MCF 10A (cell line): ENCODE measurements around the gene GPRIN1. TPM values are rescaled to one million over a fixed set of nuclear protein-coding genes. Genes with fewer than 3 reads are reported as not detected.
A peak's percentile ranks its signal among the peaks of the same experiment; 100 is the strongest.

Source experiments
- BruUV-seq: library from RNA; stranded (reverse); fragments of 400-500 nt; replicated peaks from 2 replicates; lab custom pipeline; 2021; lab: Mats Ljungman, UMichigan
- CTCF ChIA-PET: fragments of 300-600 bp; sonication (Branson Sonifier 250); formaldehyde crosslinking; extraction: SDS; loops from one replicate; lab custom pipeline; 2021; ENCODE audit warnings: antibody characterized with exemption, inconsistent platforms; lab: Yijun Ruan, JAX
- POLR2A ChIA-PET: fragments of 300-600, 350-650 bp; sonication (Branson Sonifier 250); formaldehyde crosslinking; extraction: SDS; loops from one replicate; lab custom pipeline; 2020; ENCODE audit warnings: antibody characterized with exemption, inconsistent platforms; lab: Yijun Ruan, JAX
- DNase-seq: peaks from one replicate; pipeline ENCODE4 v3.0.0-alpha.2; 2018; ENCODE audit not compliant: unreplicated experiment
- H3K27ac Mint-ChIP-seq: one replicate; pipeline ENCODE4 v1.8.0; 2022; ENCODE audit warnings: mild to moderate bottlenecking, low read depth, mixed read lengths; ENCODE audit not compliant: unreplicated experiment
- H3K27me3 Mint-ChIP-seq: one replicate; pipeline ENCODE4 v1.8.0; 2022; ENCODE audit warnings: mixed read lengths; ENCODE audit not compliant: insufficient read depth, unreplicated experiment
- H3K36me3 Mint-ChIP-seq: one replicate; pipeline ENCODE4 v1.8.0; 2022; ENCODE audit warnings: mild to moderate bottlenecking, moderate library complexity, mixed read lengths; ENCODE audit not compliant: insufficient read depth, unreplicated experiment
- H3K4me1 Mint-ChIP-seq: one replicate; pipeline ENCODE4 v1.8.0; 2022; ENCODE audit warnings: mixed read lengths; ENCODE audit not compliant: insufficient read depth, unreplicated experiment
- H3K4me3 Mint-ChIP-seq: one replicate; pipeline ENCODE4 v1.8.0; 2022; ENCODE audit warnings: mild to moderate bottlenecking, moderate library complexity, mixed read lengths; ENCODE audit not compliant: unreplicated experiment
- H3K9me3 Mint-ChIP-seq: one replicate; pipeline ENCODE4 v1.8.0; 2022; ENCODE audit warnings: mixed read lengths; ENCODE audit not compliant: unreplicated experiment
- intact Hi-C: fragments of 100-400 bp; cut with micrococcal nuclease; formaldehyde crosslinking; loops from 2 replicates; pipeline ENCODE4 v1.14.1; 2022
- total RNA-seq: library from RNA; stranded (reverse); gene quantifications from 2 replicates; pipeline ENCODE4 v1.2.3, GENCODE V29; 2022
- TF ChIP-seq, protein P1 (sequence below): fragments of 200-600 bp; IDR thresholded peaks from one replicate; pipeline ENCODE4 v1.8.0; 2022; ENCODE audit warnings: antibody characterized with exemption, mild to moderate bottlenecking; ENCODE audit not compliant: unreplicated experiment

GPRIN1 gene
- total RNA-seq, 1 experiment from 2014 or later = 3.0 TPM

DNA sequence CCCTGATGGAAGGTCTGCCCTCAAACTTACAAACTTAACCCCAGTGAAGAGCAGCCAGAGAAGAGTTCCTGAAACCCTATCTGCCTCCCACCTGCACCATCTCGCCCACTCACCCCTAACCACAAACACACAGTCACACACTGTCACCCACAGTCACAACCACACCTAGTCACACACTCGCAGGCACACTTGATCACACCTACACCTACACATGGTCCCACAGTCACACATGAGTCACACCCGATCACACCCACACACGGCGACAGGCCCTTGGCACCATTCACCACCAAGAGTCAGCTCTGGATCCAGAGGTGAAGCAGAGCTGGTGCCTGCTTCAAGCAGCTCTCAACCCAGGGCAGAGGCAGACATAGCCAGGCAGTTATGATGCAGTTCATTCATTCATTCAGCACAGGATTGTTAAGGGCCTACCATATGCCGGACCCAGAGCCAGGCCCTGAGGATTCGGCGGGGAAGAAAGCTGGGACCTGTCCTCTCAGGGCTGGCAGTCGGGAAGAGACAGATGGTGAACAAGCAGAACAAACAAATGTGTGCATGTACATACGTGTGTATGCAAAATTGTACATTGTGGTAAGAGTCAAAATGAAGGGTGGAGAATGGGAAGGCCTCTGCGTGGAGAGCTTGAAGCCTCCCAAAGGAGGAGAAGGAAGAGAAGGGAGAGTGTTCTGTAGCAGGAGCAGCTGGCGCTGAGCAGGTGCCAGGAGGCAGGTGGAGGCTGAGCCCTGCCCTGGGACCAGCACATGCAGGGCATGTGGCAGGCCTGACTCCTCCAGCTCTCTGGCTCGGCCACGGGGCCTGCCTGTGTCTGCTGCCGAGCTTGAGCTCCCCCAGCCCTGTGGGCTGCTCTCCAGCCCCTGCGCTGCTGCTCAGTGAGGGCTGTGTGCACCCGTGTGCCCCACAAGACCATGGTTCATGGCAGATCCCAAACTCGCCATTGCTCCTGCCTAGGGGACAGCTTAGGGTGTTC, 43.7 kb upstream of the GPRIN1 start:
- H3K4me1 Mint-ChIP-seq = peaks cover 26% of the 10 kb centered on the region
- no peak overlapping the region for H3K4me3 Mint-ChIP-seq
- intact Hi-C loops = no loop called here
- H3K27ac Mint-ChIP-seq = peak overlapping the region; percentile 17
- TF ChIP-seq, protein P1, sequence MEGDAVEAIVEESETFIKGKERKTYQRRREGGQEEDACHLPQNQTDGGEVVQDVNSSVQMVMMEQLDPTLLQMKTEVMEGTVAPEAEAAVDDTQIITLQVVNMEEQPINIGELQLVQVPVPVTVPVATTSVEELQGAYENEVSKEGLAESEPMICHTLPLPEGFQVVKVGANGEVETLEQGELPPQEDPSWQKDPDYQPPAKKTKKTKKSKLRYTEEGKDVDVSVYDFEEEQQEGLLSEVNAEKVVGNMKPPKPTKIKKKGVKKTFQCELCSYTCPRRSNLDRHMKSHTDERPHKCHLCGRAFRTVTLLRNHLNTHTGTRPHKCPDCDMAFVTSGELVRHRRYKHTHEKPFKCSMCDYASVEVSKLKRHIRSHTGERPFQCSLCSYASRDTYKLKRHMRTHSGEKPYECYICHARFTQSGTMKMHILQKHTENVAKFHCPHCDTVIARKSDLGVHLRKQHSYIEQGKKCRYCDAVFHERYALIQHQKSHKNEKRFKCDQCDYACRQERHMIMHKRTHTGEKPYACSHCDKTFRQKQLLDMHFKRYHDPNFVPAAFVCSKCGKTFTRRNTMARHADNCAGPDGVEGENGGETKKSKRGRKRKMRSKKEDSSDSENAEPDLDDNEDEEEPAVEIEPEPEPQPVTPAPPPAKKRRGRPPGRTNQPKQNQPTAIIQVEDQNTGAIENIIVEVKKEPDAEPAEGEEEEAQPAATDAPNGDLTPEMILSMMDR = no peak
- CTCF ChIA-PET = interaction anchor here (0.9 to 1.2 kb wide), 2 partner anchors 239 to 460 kb away, joined by 3 to 8 read pairs; no protein-coding TSS in a partner anchor
- H3K9me3 Mint-ChIP-seq = no peaks in the 10 kb centered on the region
- POLR2A ChIA-PET = interaction anchor here (0.5 to 0.6 kb wide), 2 partner anchors 357 to 496 kb away, joined by 3 to 4 read pairs; no protein-coding TSS in a partner anchor
- BruUV-seq = no TSS peak
- no peaks in the 10 kb centered on the region for H3K27me3 Mint-ChIP-seq
- DNase-seq = no peak
- peaks cover 14% of the 10 kb centered on the region for H3K36me3 Mint-ChIP-seq

DNA sequence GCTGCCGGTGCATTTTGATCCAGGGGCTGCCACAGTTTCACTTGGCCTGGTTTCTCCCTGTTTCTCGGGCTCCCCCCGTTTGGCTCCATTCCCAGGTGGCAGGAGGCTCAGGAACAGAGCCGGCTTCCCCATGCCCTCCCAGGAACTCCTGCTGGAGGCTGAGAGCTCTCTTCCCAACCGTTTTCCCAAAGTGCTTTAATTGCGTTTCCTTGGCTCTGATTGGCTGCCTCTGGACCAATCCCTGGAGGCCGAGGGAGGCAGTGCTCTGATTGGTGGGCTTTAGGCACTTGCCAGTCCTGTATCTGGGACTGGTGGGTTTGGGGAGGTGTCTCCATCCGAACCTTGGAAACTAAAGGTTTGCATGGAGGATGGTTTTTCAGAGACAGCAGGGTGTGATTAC, 42.2 kb upstream of the GPRIN1 start:
- POLR2A ChIA-PET = interaction anchor here (0.7 to 1.6 kb wide), 2 partner anchors 236 to 289 kb away, joined by 3 to 4 read pairs; partner anchors contain the start of gene CLTB
- intact Hi-C loops = no loop called here
- no peaks in the 10 kb centered on the region for H3K9me3 Mint-ChIP-seq
- no peak overlapping the region for H3K4me3 Mint-ChIP-seq
- H3K27ac Mint-ChIP-seq = no peak overlapping the region
- H3K27me3 Mint-ChIP-seq = no peaks in the 10 kb centered on the region
- no TSS peak for BruUV-seq
- CTCF ChIA-PET = interaction anchor here (0.6 to 9.4 kb wide), 6 partner anchors 7 to 460 kb away, joined by 3 to 122 read pairs (median 4); no protein-coding TSS in a partner anchor
- DNase-seq = no peak
- TF ChIP-seq, protein P1 = no peak
- H3K4me1 Mint-ChIP-seq = peaks cover 32% of the 10 kb centered on the region
- H3K36me3 Mint-ChIP-seq = peaks cover under 1% of the 10 kb centered on the region

DNA sequence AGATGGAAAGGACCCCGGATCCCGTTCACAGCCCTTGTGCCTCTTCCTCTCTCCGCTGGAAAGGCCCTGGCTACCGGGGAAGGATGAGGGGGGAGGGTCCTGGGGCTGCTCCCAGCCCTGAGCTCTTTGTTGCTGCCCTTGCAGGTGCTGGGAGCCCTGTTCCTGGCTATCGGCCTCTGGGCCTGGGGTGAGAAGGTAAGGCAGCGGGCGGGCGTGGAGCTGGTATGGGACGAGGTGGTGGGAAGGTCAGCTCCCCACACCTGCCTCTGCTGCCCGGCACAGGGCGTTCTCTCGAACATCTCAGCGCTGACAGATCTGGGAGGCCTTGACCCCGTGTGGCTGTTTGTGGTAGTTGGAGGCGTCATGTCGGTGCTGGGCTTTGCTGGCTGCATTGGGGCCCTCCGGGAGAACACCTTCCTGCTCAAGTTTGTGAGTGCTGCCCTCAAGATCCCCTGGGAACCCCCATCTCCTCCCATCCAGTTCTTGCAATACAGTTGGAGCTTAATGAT, 41.6 kb upstream of the GPRIN1 start:
- H3K9me3 Mint-ChIP-seq = no peaks in the 10 kb centered on the region
- no TSS peak for BruUV-seq
- ChIA-PET POLR2A (interaction anchor here (0.7 to 1.6 kb wide), 2 partner anchors 235 to 289 kb away, joined by 3 to 4 read pairs; partner anchors contain the start of gene CLTB), CTCF (interaction anchor here (0.6 to 9.4 kb wide), 9 partner anchors 8 to 1860 kb away, joined by 3 to 122 read pairs (median 3); no protein-coding TSS in a partner anchor)
- H3K4me1 Mint-ChIP-seq = peaks cover 32% of the 10 kb centered on the region
- no peak overlapping the region for H3K4me3 Mint-ChIP-seq
- TF ChIP-seq, protein P1 = no peak
- no peak overlapping the region for H3K27ac Mint-ChIP-seq
- no peaks in the 10 kb centered on the region for H3K27me3 Mint-ChIP-seq
- no peak for DNase-seq
- no peaks in the 10 kb centered on the region for H3K36me3 Mint-ChIP-seq
- intact Hi-C loops = no loop called here
